CD4-positive, alpha-beta memory T cell (primary cell): ENCODE data around the gene ZNF23. TPM values are rescaled to one million over a fixed set of nuclear protein-coding genes. Genes with fewer than 3 reads are reported as not detected.

ENCODE experiments used
- CTCF ChIA-PET: fragments of 350-600 bp; sonication (Branson Sonifier 250); formaldehyde crosslinking; loops from one replicate; lab custom pipeline; 2021; ENCODE audit warnings: inconsistent platforms; ENCODE audit not compliant: partially characterized antibody; lab: Charles Lee
- POLR2A ChIA-PET: fragments of 350-600 bp; sonication (Branson Sonifier 250); formaldehyde crosslinking; loops from one replicate; lab custom pipeline; 2021; ENCODE audit not compliant: partially characterized antibody; lab: Charles Lee
- DNase-seq, 5 donors: peaks; one replicate each; pipeline versions ENCODE4 v3.0.0 to v3.0.0-alpha.2; 2020 to 2022; ENCODE audit warnings: mixed read lengths in 1 of 5
- H3K27ac ChIP-seq: one replicate; pipeline ENCODE4 v1.7.0; 2013; ENCODE audit warnings: low read depth, low read length
- H3K27me3 ChIP-seq: 2 replicates; pipeline ENCODE4 v1.7.0; 2013; ENCODE audit warnings: mild to moderate bottlenecking, low read length, moderate library complexity; ENCODE audit not compliant: insufficient read depth
- H3K36me3 ChIP-seq: 2 replicates; pipeline ENCODE4 v1.7.0; 2013; ENCODE audit warnings: mild to moderate bottlenecking, low read length, moderate library complexity; ENCODE audit not compliant: insufficient read depth
- H3K4me1 ChIP-seq: 2 replicates; pipeline ENCODE4 v1.7.0; 2013; ENCODE audit warnings: mild to moderate bottlenecking, low read length, moderate library complexity; ENCODE audit not compliant: insufficient read depth
- H3K4me3 ChIP-seq, 2 donors: one replicate each; pipeline ENCODE4 v1.7.0; 2013; ENCODE audit warnings: low read length in 2 of 2, mild to moderate bottlenecking in 1 of 2
- H3K9me3 ChIP-seq, 2 donors: one replicate each; pipeline ENCODE4 v1.7.0; 2013; ENCODE audit warnings: low read length in 2 of 2, control low read depth in 1 of 2; ENCODE audit not compliant: control insufficient read depth in 1 of 2
- H3K27ac Mint-ChIP-seq, 7 donors: one replicate each; pipeline ENCODE4 v1.8.0; 2020 to 2021; ENCODE audit warnings: mixed read lengths in 7 of 7, mild to moderate bottlenecking in 6 of 7, inconsistent platforms in 3 of 7, moderate library complexity in 3 of 7
- H3K27me3 Mint-ChIP-seq, 2 donors: one replicate each; pipeline ENCODE4 v1.8.0; 2020 to 2021; ENCODE audit warnings: mixed read lengths in 2 of 2
- H3K36me3 Mint-ChIP-seq, 2 donors: one replicate each; pipeline ENCODE4 v1.8.0; 2020 to 2021; ENCODE audit warnings: mixed read lengths in 2 of 2, inconsistent platforms in 1 of 2, mild to moderate bottlenecking in 1 of 2
- H3K4me1 Mint-ChIP-seq, 4 donors: one replicate each; pipeline ENCODE4 v1.8.0; 2020 to 2021; ENCODE audit warnings: mixed read lengths in 4 of 4, mild to moderate bottlenecking in 1 of 4
- H3K4me3 Mint-ChIP-seq, 8 donors: one replicate each; pipeline ENCODE4 v1.8.0; 2020 to 2021; ENCODE audit warnings: mixed read lengths in 8 of 8, mild to moderate bottlenecking in 7 of 8, moderate library complexity in 6 of 8, inconsistent platforms in 3 of 8
- H3K9me3 Mint-ChIP-seq, 8 donors: one replicate each; pipeline ENCODE4 v1.8.0; 2020 to 2021; ENCODE audit warnings: mixed read lengths in 8 of 8, mild to moderate bottlenecking in 5 of 8, inconsistent platforms in 3 of 8, moderate library complexity in 1 of 8
- intact Hi-C: fragments of 100-400 bp; cut with micrococcal nuclease; formaldehyde crosslinking; loops from one replicate; pipeline ENCODE4 v1.15.1; 2023
- polyA plus RNA-seq, 2 donors: library from polyadenylated mRNA; unstranded; fragments of 300-500 nt; fragmentation: Illumina TruSeq; gene quantifications; one replicate each; pipeline ENCODE4 v1.2.3, GENCODE V29; 2021
- total RNA-seq, 2 experiments: library from RNA; stranded (reverse); gene quantifications; one replicate each; pipeline ENCODE4 v1.2.3, GENCODE V29; 2021

The ZNF23 gene
- total and polyA plus RNA-seq, 4 experiments from 2014 or later, result 5.5 to 16.2 (median 10.4) TPM

- Mint-ChIP-seq H3K27me3 (peaks cover 10 to 24% of the 10 kb centered on the region in 2 donors), H3K36me3 (no peaks in the 10 kb centered on the region), H3K9me3 (peaks cover 0 to 9% (median 2%) of the 10 kb centered on the region in 8 donors), H3K4me1 (peaks cover 3 to 8% (median 5%) of the 10 kb centered on the region in 4 donors), H3K4me3 (no peak overlapping the region), H3K27ac (no peak overlapping the region)
- H3K4me3 ChIP-seq, result no peak overlapping the region
- CTCF ChIA-PET, result interaction anchor here (4.1 kb wide), 1 partner anchor 19 kb away, joined by 28 read pairs; no protein-coding TSS in a partner anchor
- POLR2A ChIA-PET, result interaction anchor here (0.7 kb wide), 1 partner anchor 41 kb away, joined by 3 read pairs; no protein-coding TSS in a partner anchor
- H3K9me3 ChIP-seq, result no peaks in the 10 kb centered on the region
- no peaks in the 10 kb centered on the region for H3K36me3 ChIP-seq
- H3K27me3 ChIP-seq, result no peaks in the 10 kb centered on the region
- intact Hi-C loops, result no loop called here
- no peak overlapping the region for H3K27ac ChIP-seq
- no peak for DNase-seq
- H3K4me1 ChIP-seq, result peaks cover 4% of the 10 kb centered on the region
These were observed 31.3 kb downstream of the ZNF23 start for GRCh38 chr16:71430744-71431143.

- DNase-seq, result no peak
- Histone ChIP-seq H3K36me3 (no peaks in the 10 kb centered on the region), H3K9me3 (no peaks in the 10 kb centered on the region), H3K27ac (no peak overlapping the region), H3K27me3 (no peaks in the 10 kb centered on the region), H3K4me1 (peaks cover 4% of the 10 kb centered on the region), H3K4me3 (no peak overlapping the region)
- Mint-ChIP-seq H3K4me1 (peaks cover 3 to 8% (median 5%) of the 10 kb centered on the region in 4 donors), H3K4me3 (no peak overlapping the region), H3K27ac (no peak overlapping the region), H3K27me3 (peaks cover 10 to 33% of the 10 kb centered on the region in 2 donors), H3K36me3 (no peaks in the 10 kb centered on the region), H3K9me3 (peaks cover 0 to 9% (median 2%) of the 10 kb centered on the region in 8 donors)
- POLR2A ChIA-PET, result interaction anchor here (1.3 kb wide), 1 partner anchor 33 kb away, joined by 3 read pairs; the partner anchor contains the start of gene ZNF23
- intact Hi-C loops, result no loop called here
- CTCF ChIA-PET, result interaction anchor here (0.7 to 4.1 kb wide), 4 partner anchors 15 to 181 kb away, joined by 3 to 28 read pairs (median 3); no protein-coding TSS in a partner anchor
These were observed 32.5 kb downstream of the ZNF23 start for GRCh38 chr16:71429581-71429980.

- H3K9me3 ChIP-seq, result no peaks in the 10 kb centered on the region
- no peak overlapping the region for H3K27ac Mint-ChIP-seq
These were observed 33.2 kb downstream of the ZNF23 start for GRCh38 chr16:71428883-71429282.

GRCh38 chr16:71428385-71428784, 33.7 kb downstream of the ZNF23 start:
- Histone ChIP-seq H3K27me3 (no peaks in the 10 kb centered on the region), H3K9me3 (no peaks in the 10 kb centered on the region), H3K4me1 (peaks cover 4% of the 10 kb centered on the region), H3K27ac (no peak overlapping the region), H3K36me3 (no peaks in the 10 kb centered on the region), H3K4me3 (no peak overlapping the region)
- ChIA-PET CTCF (interaction anchor here (0.6 to 4.1 kb wide), 3 partner anchors 16 to 182 kb away, joined by 3 to 28 read pairs (median 3); no protein-coding TSS in a partner anchor), POLR2A (interaction anchor here (1.3 kb wide), 1 partner anchor 34 kb away, joined by 3 read pairs; the partner anchor contains the start of gene ZNF23)
- H3K36me3 Mint-ChIP-seq, result no peaks in the 10 kb centered on the region
- DNase-seq, result no peak
- H3K4me3 Mint-ChIP-seq, result no peak overlapping the region
- no peak overlapping the region for H3K27ac Mint-ChIP-seq
- H3K4me1 Mint-ChIP-seq, result peaks cover 3 to 10% (median 5%) of the 10 kb centered on the region in 4 donors
- H3K27me3 Mint-ChIP-seq, result peaks cover 12 to 37% of the 10 kb centered on the region in 2 donors
- H3K9me3 Mint-ChIP-seq, result peaks cover 0 to 9% (median 2%) of the 10 kb centered on the region in 8 donors
- intact Hi-C loops, result no loop called here

More at GRCh38 chr16:71428883-71429282, 33.2 kb downstream of the ZNF23 start:
- Mint-ChIP-seq H3K4me1 (peaks cover 3 to 10% (median 5%) of the 10 kb centered on the region in 4 donors), H3K4me3 (no peak overlapping the region), H3K36me3 (no peaks in the 10 kb centered on the region), H3K27me3 (peaks cover 12 to 36% of the 10 kb centered on the region in 2 donors), H3K9me3 (peaks cover 0 to 9% (median 2%) of the 10 kb centered on the region in 8 donors)
- no peaks in the 10 kb centered on the region for H3K36me3 ChIP-seq
- no peaks in the 10 kb centered on the region for H3K27me3 ChIP-seq
- CTCF ChIA-PET, result interaction anchor here (0.7 to 4.1 kb wide), 4 partner anchors 14 to 182 kb away, joined by 3 to 28 read pairs (median 3); no protein-coding TSS in a partner anchor
- H3K4me1 ChIP-seq, result peaks cover 4% of the 10 kb centered on the region
- POLR2A ChIA-PET, result interaction anchor here (1.3 kb wide), 1 partner anchor 33 kb away, joined by 3 read pairs; the partner anchor contains the start of gene ZNF23
- no peak overlapping the region for H3K27ac ChIP-seq
- intact Hi-C loops, result no loop called here
- no peak for DNase-seq
- no peak overlapping the region for H3K4me3 ChIP-seq

- Histone ChIP-seq H3K9me3 (no peaks in the 10 kb centered on the region), H3K27ac (no peak overlapping the region), H3K36me3 (no peaks in the 10 kb centered on the region), H3K4me3 (no peak overlapping the region), H3K4me1 (peaks cover 4% of the 10 kb centered on the region), H3K27me3 (no peaks in the 10 kb centered on the region)
- Mint-ChIP-seq H3K9me3 (peaks cover 0 to 9% (median 2%) of the 10 kb centered on the region in 8 donors), H3K27ac (peak overlapping the region in 3 of 7 donors; percentile 56 to 90 (median 90)), H3K27me3 (peaks cover 12 to 34% of the 10 kb centered on the region in 2 donors), H3K36me3 (no peaks in the 10 kb centered on the region), H3K4me1 (peaks cover 3 to 10% (median 5%) of the 10 kb centered on the region in 4 donors), H3K4me3 (peak overlapping the region in 2 of 8 donors; percentile 81 to 83)
- DNase-seq, result no peak
- POLR2A ChIA-PET, result interaction anchor here (0.8 to 0.9 kb wide), 2 partner anchors 15 to 33 kb away, joined by 3 read pairs; no protein-coding TSS in a partner anchor
- CTCF ChIA-PET, result interaction anchor here (4.1 kb wide), 1 partner anchor 15 kb away, joined by 28 read pairs; no protein-coding TSS in a partner anchor
- intact Hi-C loops, result no loop called here
These were observed 35.0 kb downstream of the ZNF23 start for GRCh38 chr16:71426880-71427615.

GRCh38 chr16:71426069-71426879, 35.8 kb downstream of the ZNF23 start:
- peak in 3 of 5 donors; percentile 10 to 76 (median 16) for DNase-seq
- H3K9me3 ChIP-seq, result no peaks in the 10 kb centered on the region
- no peak overlapping the region for H3K4me3 ChIP-seq
- intact Hi-C loops, result no loop called here
- Mint-ChIP-seq H3K27ac (peak overlapping the region in 3 of 7 donors; percentile 56 to 90 (median 90)), H3K9me3 (peaks cover 0 to 9% (median 2%) of the 10 kb centered on the region in 8 donors), H3K36me3 (no peaks in the 10 kb centered on the region), H3K27me3 (peaks cover 12 to 34% of the 10 kb centered on the region in 2 donors), H3K4me3 (peak overlapping the region in 3 of 8 donors; percentile 27 to 83 (median 81)), H3K4me1 (peaks cover 3 to 10% (median 5%) of the 10 kb centered on the region in 4 donors)
- POLR2A ChIA-PET, result interaction anchor here (0.6 to 1.1 kb wide), 3 partner anchors 14 to 58 kb away, joined by 3 to 4 read pairs (median 3); partner anchors contain the start of gene ZNF23
- H3K4me1 ChIP-seq, result peaks cover 4% of the 10 kb centered on the region
- H3K27ac ChIP-seq, result no peak overlapping the region
- H3K36me3 ChIP-seq, result no peaks in the 10 kb centered on the region
- H3K27me3 ChIP-seq, result no peaks in the 10 kb centered on the region
- CTCF ChIA-PET, result interaction anchor here (0.8 to 5.7 kb wide), 2 partner anchors 14 to 185 kb away, joined by 3 to 32 read pairs; no protein-coding TSS in a partner anchor
